ENCODE data around the gene ZC3H4.

- TF ChIP-seq CTCF (conservative IDR thresholded peaks at IDR 0.05 in 1 of 2, IDR thresholded peaks at IDR 0.05 in 1 of 2; ENCODE audit: low read depth in 1 of 2, low read length in 2 of 2) (no peak), EZH2 (IDR thresholded peaks at IDR 0.05; ENCODE audit: low read length, missing control alignments) (no peak)
These were observed 33.3 kb upstream of the ZC3H4 start for GRCh38 chr19:47146920-47147319.

All from fibroblast of lung (primary cell).